Measurements from ENCODE around the gene PRF1.

GRCh38 chr10:70634011-70634410 is 31.5 kb upstream of the PRF1 start:
- no peak for TF ChIP-seq CTCF (IDR thresholded peaks at IDR 0.05)
- TF ChIP-seq POLR2A (IDR thresholded peaks at IDR 0.05) = no peak

All from esophagus squamous epithelium (tissue), 4 donors.